NOMO-1 treated with DMSO at 0.1 percent for 48 hours (cell line): ENCODE results near the gene NDST1.
"Not testable (repeated sequence)": the region's sequence is repeated elsewhere in the genome, so short reads cannot be mapped to it uniquely, and the experiment has no call there.

Source experiments
- DNase-seq: peaks from one replicate; lab custom pipeline; 2025; ENCODE audit not compliant: unreplicated experiment; lab: John Stamatoyannopoulos, UW

The NDST1 gene

DNA sequence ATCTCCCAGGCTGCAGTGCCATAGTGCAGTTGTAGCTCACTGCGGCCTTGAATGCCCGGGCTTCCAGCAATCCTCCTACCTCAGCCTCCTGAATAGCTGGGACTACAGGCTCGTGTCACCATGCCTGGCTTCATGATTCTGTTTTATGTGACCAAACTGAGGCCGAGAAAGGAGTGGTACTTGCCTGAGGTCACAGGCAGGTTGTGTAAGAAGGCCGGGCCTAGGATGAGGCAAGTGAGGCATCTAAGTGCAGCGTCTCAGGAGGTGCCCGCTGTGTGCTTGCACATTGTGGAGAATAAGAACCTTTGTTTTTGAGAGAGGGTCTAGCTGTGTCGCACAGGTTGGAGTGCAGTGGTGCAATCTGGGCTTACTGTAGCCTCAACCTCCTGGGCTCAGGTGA lies 2.1 kb upstream of the NDST1 start:
- DNase-seq: no peak

GRCh38 chr5:150506571-150507473 lies 1.1 kb upstream of the NDST1 start:
- DNase-seq: no peak

DNA sequence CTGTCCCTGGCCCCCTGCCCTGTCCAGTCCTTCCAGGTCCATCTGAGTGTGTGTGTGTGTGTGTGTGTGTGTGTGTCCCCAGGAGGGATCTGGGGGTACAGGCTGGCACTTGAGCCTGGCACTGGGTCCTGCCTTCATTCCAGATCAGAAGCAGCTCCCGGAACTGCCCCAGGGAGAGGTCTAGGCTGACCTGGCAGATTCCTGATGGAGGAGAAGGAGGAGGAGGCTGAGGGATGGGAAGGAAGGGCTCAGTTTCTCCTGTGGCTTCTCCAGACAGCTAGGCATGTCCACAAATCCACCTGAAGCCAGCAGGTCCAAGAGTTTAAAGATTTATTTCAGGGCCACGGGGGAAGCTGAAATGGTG lies 328 bp downstream of the NDST1 start:
- no peak for DNase-seq

DNA sequence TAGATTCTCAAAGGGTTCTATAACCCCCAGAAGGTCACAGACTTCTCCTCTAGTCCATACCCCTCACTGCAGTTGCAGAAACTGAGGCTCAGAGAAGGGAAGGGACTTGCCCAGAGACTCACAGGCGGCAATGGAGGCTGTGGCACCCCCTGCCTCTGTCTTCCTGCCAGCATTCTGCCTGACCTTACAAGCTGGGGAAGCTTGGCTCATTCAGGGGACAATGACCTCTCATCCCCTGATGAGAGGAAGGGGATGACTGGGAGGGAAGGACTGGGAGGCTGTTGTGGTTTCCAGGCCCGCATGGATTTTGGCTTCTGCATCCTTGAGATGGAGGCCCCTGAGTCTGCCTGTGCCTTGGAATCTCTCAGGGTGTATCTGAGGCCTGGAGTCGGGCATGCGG lies 897 bp downstream of the NDST1 start:
- no peak for DNase-seq

- DNase-seq: no peak
Observed at GRCh38 chr5:150509992-150510391, 2.1 kb downstream of the NDST1 start.

DNA sequence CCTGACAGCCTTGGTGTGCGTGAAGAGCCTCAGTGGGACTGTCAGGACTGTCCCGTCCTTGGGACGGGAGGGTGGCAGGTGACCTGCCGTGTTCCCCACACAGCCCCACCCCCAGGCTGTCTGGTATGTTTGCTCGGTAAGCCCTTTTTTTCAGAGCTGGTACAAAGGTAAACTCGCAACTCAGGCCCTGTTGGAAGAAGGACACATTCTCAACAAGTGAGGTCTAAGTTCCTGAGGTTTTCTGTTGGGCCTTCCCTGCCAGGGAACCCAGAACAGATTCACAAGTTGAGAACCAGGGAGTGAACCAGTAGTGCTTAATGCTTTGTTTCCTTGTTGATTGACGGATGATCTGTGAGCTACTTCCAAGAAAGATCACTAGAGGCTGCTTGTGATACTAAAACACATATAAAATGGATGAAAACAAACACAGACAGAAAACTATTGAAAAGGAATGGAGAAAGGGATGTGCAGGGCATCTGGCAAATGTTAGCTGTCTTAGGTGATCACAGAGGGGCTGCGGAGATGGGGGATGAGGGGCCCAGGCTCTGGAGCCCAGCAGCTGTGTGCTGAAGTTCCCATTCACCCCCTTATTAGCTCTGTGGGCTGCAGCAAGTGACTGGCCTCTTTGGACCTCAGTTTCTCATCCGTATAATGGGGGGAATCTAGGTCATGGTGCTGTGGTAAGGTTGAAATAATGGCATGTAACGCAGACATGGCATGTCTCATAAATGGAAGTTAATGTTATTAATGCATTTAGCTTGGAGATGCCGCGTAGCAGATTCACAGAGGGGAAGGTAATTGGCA lies 2.7 kb downstream of the NDST1 start:
- DNase-seq: no peak

DNA sequence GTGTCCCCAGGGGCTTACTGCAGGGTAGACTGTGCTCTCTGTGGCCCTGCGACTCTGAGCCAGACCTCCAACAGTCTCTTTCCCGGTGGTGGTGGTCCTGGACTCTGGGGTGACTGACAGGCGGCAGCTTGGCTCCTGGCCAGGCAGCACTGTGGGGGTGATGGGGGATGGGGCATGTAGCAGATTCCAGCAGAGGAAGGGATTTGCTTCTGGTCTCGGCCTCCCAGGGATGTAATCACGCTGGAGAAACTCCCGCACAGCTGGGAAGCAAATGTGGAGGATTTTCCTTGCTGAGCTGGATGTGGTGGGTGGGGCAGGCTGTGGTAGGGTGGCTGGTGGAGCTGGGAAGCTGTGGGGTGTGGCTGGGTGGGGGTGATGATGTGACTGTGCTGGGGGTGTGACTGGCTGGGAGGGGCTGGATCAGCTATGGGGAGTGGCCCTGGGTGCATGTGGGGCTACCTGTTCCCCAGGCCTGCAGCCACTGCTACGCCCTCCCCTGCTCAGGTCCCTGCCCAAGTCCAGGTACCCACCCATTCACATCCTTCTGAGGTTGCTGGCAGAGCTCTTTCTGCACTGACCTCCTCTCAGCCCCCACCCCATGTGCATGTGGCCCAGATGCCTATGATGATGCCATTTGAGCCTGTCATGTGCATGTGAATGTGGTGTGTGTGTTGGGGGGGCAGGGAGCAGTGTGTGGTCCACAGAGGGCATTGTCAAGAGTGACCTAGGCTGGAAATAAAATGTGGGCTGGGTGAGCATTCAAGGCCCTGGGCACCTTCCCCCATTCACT lies 3.8 kb downstream of the NDST1 start:
- no peak for DNase-seq

- DNase-seq: no peak
Observed at GRCh38 chr5:150512368-150512747, 4.4 kb downstream of the NDST1 start.

DNA sequence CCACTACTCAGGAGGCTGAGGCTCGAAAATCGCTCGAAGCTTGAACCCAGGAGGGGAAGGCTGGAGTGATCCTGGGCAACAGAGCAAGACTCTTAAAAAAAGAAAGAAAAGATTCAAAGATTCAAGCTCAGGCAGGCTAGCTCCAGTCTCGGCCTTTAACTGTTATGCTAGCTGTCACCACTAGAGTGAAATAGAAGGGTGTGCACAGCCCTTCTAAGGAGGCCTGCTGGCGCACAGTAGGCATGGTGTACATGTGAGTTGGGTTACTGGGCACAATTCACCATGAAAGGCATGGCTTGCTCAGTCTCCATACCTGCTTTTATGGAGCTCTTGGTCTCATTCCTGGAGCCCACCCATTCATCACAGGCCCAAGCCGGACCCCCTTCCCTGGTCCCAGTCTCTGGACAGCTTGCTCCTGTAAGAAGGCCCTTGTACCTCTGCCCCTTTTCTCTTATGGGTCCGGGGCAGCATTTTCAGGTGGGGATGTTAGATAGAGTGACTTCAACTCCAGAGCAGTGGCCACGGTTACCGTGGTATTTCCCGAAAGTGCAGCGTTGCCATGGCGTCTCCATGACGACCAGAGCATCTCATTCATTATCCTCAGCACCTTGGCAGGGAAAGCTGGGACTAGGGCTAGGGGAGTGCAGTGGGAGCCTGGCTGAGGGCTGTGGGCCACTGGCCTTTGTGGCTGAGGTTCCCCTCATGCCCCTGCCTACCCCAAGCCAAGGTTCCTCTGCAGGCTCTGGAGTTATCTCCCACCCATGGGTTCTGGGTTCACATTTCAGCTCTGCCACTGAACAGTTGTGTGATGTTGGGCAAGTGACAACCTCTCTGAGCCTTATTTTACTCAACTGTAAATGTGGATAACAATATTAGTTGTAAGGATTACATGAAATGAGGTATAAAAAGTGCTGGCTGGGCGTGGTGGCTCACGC lies 5.7 kb downstream of the NDST1 start:
- no peak for DNase-seq

GRCh38 chr5:150514708-150515211 lies 6.8 kb downstream of the NDST1 start:
- no peak for DNase-seq

DNA sequence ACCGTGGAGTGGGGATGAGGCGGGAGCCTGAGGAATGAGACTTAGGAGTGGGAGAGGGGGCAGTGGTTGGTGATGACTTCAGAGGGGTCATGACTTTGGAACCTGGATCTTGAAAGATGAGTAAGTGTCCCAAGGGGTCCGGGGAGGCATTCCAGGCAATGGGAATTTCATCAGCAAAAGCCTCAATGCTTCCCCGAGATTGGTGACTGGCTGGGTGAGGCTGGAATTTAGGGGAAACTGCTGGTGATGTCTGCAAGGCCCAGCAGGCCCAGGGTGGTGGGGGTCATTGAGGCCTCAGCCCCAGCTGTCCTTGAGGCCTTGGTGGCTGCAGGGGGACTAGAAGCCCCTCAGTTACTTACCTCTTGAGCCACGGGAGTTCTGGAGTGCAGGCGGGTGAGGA lies 7.5 kb downstream of the NDST1 start:
- no peak for DNase-seq

- DNase-seq: no peak
Observed at GRCh38 chr5:150516011-150516410, 8.1 kb downstream of the NDST1 start.

DNA sequence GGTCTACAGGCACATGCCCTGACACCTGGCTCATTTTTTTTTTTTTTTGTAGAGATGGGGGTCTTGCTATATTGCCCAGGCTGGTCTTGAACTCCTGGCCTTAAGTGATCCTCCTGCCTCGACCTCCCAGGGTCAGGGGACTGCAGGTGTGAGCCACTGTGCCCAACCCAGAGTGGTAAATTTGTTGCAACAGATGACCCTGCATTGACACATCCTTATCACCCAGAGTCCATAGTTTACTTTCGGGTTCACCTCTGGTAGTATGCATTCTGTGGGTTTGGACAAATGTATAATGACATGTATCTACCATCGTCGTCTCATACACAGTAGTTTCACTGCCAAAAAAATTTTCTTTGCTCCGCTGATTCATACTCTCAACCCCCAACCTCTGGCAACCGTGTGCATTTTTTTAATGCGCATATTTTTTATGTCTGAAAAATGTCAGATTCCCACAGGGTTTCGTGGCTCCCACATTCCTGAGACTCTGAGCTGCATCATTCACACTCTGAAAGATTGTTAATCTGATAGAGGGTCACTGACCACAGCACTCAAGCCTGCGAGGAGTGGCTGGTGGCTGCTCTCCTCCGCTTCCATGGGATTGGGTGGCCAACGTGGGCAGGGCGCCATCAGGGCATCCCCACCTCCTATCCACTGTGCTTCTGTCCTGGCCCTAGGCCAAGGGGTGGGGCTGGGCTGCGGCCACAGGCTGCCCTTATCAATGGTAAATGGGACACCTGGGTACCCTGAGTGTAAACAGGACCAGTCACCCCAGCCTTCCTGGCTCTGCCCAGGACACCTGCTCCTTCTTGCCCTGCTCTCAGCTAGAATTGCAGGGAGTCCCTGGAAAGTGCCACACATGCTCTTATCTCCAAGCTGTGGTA lies 9.6 kb downstream of the NDST1 start:
- no peak for DNase-seq

GRCh38 chr5:150518712-150519559 lies 11.0 kb downstream of the NDST1 start:
- not testable (repeated sequence) for DNase-seq

- no peak for DNase-seq
Observed at GRCh38 chr5:150519560-150519945, 11.6 kb downstream of the NDST1 start.

DNA sequence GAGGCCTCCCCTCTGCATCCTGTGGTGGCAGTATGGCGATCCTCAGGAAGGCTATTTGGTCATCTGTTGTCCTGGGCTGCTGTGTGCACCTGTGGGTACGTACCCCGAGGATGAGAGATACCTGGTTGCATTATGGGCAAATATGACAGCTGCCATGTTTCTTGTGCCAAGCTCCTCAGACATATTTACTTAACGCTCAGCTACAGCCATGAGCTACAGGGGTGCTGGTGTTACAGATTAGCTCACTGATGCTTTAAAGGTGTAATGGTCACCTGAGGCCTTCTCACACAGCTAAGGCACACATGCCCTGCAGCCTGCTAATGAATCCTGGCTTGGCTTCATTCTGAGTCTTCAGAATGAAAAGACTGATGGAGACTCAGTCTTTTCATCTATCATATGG lies 12.0 kb downstream of the NDST1 start:
- DNase-seq: no peak

GRCh38 chr5:150520747-150521521 lies 13.0 kb downstream of the NDST1 start:
- DNase-seq: no peak

DNA sequence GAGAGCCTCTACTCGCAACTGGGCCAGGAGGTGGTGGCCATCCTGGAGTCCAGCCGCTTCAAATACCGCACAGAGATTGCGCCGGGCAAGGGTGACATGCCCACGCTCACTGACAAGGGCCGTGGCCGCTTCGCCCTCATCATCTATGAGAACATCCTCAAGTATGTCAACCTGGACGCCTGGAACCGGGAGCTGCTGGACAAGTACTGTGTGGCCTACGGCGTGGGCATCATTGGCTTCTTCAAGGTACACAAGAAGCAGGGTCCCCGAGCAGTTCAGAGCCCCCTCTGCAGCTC lies 13.5 kb downstream of the NDST1 start:
- DNase-seq: no peak
